HepG2 (cell line): ENCODE measurements around the gene VAC14. TPM values are rescaled to one million over a fixed set of nuclear protein-coding genes. Genes with fewer than 3 reads are reported as not detected.
A peak's percentile ranks its signal among the peaks of the same experiment; 100 is the strongest.

ENCODE experiments used
- ATF7-NPFF ChIP-seq: sonication (generic); formaldehyde crosslinking; IDR thresholded peaks from 2 replicates; pipeline ENCODE4 v1.8.1; 2023; ENCODE audit warnings: mild to moderate bottlenecking, low read depth, missing genetic modification reagents, moderate library complexity
- PHF5A ChIP-seq: IDR thresholded peaks from one replicate; pipeline ENCODE4 v1.6.1; 2018; ENCODE audit warnings: low read depth, missing genetic modification reagents; ENCODE audit not compliant: unreplicated experiment
- PRMT3 ChIP-seq: sonication (generic); formaldehyde crosslinking; IDR thresholded peaks from 2 replicates; pipeline ENCODE4 v1.8.1; 2022; ENCODE audit warnings: low read depth, mild to moderate bottlenecking, moderate library complexity, missing genetic modification reagents, borderline replicate concordance
- TOPORS ChIP-seq: sonication (generic); formaldehyde crosslinking; IDR thresholded peaks from 2 replicates; pipeline ENCODE4 v1.8.0; 2023; ENCODE audit warnings: mild to moderate bottlenecking, missing genetic modification reagents
- ZIK1 ChIP-seq: sonication (generic); formaldehyde crosslinking; IDR thresholded peaks from 2 replicates; pipeline ENCODE4 v1.5.0; 2020; ENCODE audit warnings: mild to moderate bottlenecking, low read depth, missing genetic modification reagents, borderline replicate concordance
- ZNF670 ChIP-seq: sonication (generic); formaldehyde crosslinking; IDR thresholded peaks from 2 replicates; pipeline ENCODE4 v1.8.0; 2022; ENCODE audit warnings: mild to moderate bottlenecking, missing genetic modification reagents, borderline replicate concordance
- polyA plus RNA-seq, 8 experiments: library from polyadenylated mRNA; depleted of rRNA in 3 of 8; stranded (reverse) in 7 of 8; unstranded in 1 of 8; fragments of >200 nt; fragmentation: Illumina TruSeq in 4 of 8; extraction: Trizol in 4 of 8; gene quantifications; 2 replicates each; pipeline versions ENCODE4 v1.2.1 to v1.2.3, GENCODE V29; 2011 to 2016; ENCODE audit warnings: low read depth in 4 of 8, missing spikeins in 1 of 8, mixed read lengths in 1 of 8; ENCODE audit not compliant: insufficient read depth in 1 of 8
- total RNA-seq, 5 experiments: library from RNA; depleted of rRNA; stranded (reverse); fragments of >200 nt; fragmentation: Illumina TruSeq; extraction: Trizol; gene quantifications; 2 replicates each; pipeline ENCODE4 v1.2.3, GENCODE V29; 2016; ENCODE audit warnings: low read depth in 1 of 5
- TF ChIP-seq, protein P1 (sequence below): IDR thresholded peaks from 2 replicates; pipeline ENCODE4 v1.4.0; 2020; ENCODE audit warnings: mild to moderate bottlenecking, missing genetic modification reagents
- TF ChIP-seq, protein P2 (sequence below), 2 experiments: fragments of 450-650 bp in 1 of 2; sonication (generic) in 1 of 2; formaldehyde crosslinking in 1 of 2; IDR thresholded peaks; 2 replicates each; pipeline versions ENCODE4 v1.6.1 to v1.8.0; 2016 to 2022; ENCODE audit warnings: antibody characterized with exemption in 1 of 2, mild to moderate bottlenecking in 1 of 2, missing genetic modification reagents in 1 of 2
- TF ChIP-seq, protein P3 (sequence below): sonication (generic); formaldehyde crosslinking; IDR thresholded peaks from 2 replicates; pipeline ENCODE4 v1.5.0; 2020; ENCODE audit warnings: mild to moderate bottlenecking, missing genetic modification reagents
- TF ChIP-seq, protein P4 (sequence below): sonication (generic); formaldehyde crosslinking; IDR thresholded peaks from 2 replicates; pipeline ENCODE4 v1.4.0; 2020; ENCODE audit warnings: missing genetic modification reagents, borderline replicate concordance

Gene VAC14
- total and polyA plus RNA-seq, 2 of the 13 experiments (the other 11 are each of a cell fraction or from before 2014, with no cell fraction given): 23.5 to 24.6 TPM

DNA sequence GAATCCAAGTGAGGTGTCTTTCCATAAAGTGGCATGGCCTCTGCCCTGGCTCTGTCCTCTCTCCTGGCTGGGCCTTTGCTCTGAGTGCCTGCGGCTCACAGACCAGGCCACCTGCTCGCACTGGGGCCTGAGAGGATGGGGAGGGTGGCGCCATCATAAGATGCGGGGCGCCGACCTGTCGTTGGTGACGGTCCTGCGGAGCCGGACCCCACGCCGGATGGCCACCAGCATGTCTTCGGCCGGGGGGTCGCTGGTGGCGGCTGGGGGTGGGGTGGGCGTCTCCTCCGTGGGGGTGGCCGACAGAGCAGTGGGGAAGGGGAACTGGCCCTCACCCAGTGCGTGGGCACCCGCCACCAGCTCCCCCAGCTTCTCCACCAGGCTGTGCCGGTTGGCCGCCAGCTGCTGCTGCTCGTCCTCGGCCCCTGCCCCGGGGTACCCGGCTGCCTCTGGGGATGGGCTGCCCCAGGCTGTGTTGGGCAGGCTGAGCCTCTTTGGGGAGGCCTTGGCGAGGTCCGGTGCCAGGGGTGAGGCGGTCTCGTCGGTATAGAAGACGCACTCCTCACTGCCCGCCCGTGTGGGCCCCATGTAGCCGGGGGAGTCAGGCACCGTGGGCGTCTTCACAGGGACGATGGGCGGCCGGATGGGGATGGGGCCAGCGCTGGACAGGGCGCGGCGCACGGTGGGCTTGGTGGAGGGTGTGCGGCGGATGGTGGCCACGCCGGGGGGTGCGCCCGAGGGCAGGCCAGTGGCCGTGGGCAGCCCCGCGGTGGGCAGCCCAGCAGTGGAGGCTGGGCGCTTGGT, 137.2 kb downstream of the VAC14 start (continued):
- TF ChIP-seq, protein P1, sequence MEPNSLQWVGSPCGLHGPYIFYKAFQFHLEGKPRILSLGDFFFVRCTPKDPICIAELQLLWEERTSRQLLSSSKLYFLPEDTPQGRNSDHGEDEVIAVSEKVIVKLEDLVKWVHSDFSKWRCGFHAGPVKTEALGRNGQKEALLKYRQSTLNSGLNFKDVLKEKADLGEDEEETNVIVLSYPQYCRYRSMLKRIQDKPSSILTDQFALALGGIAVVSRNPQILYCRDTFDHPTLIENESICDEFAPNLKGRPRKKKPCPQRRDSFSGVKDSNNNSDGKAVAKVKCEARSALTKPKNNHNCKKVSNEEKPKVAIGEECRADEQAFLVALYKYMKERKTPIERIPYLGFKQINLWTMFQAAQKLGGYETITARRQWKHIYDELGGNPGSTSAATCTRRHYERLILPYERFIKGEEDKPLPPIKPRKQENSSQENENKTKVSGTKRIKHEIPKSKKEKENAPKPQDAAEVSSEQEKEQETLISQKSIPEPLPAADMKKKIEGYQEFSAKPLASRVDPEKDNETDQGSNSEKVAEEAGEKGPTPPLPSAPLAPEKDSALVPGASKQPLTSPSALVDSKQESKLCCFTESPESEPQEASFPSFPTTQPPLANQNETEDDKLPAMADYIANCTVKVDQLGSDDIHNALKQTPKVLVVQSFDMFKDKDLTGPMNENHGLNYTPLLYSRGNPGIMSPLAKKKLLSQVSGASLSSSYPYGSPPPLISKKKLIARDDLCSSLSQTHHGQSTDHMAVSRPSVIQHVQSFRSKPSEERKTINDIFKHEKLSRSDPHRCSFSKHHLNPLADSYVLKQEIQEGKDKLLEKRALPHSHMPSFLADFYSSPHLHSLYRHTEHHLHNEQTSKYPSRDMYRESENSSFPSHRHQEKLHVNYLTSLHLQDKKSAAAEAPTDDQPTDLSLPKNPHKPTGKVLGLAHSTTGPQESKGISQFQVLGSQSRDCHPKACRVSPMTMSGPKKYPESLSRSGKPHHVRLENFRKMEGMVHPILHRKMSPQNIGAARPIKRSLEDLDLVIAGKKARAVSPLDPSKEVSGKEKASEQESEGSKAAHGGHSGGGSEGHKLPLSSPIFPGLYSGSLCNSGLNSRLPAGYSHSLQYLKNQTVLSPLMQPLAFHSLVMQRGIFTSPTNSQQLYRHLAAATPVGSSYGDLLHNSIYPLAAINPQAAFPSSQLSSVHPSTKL: no peak
- TF ChIP-seq, protein P2, sequence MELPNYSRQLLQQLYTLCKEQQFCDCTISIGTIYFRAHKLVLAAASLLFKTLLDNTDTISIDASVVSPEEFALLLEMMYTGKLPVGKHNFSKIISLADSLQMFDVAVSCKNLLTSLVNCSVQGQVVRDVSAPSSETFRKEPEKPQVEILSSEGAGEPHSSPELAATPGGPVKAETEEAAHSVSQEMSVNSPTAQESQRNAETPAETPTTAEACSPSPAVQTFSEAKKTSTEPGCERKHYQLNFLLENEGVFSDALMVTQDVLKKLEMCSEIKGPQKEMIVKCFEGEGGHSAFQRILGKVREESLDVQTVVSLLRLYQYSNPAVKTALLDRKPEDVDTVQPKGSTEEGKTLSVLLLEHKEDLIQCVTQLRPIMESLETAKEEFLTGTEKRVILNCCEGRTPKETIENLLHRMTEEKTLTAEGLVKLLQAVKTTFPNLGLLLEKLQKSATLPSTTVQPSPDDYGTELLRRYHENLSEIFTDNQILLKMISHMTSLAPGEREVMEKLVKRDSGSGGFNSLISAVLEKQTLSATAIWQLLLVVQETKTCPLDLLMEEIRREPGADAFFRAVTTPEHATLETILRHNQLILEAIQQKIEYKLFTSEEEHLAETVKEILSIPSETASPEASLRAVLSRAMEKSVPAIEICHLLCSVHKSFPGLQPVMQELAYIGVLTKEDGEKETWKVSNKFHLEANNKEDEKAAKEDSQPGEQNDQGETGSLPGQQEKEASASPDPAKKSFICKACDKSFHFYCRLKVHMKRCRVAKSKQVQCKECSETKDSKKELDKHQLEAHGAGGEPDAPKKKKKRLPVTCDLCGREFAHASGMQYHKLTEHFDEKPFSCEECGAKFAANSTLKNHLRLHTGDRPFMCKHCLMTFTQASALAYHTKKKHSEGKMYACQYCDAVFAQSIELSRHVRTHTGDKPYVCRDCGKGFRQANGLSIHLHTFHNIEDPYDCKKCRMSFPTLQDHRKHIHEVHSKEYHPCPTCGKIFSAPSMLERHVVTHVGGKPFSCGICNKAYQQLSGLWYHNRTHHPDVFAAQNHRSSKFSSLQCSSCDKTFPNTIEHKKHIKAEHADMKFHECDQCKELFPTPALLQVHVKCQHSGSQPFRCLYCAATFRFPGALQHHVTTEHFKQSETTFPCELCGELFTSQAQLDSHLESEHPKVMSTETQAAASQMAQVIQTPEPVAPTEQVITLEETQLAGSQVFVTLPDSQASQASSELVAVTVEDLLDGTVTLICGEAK (IDR thresholded peaks at IDR 0.05): no peak
- TF ChIP-seq, protein P2 (CRISPR knock-in tag; IDR thresholded peaks at IDR 0.05): 0 out of 2 replicates have a peak, but pooled peaks have one; percentile 21
- TF ChIP-seq TOPORS: peak; percentile 68; the same call in 1 of the 2 replicates
- TF ChIP-seq, protein P3, sequence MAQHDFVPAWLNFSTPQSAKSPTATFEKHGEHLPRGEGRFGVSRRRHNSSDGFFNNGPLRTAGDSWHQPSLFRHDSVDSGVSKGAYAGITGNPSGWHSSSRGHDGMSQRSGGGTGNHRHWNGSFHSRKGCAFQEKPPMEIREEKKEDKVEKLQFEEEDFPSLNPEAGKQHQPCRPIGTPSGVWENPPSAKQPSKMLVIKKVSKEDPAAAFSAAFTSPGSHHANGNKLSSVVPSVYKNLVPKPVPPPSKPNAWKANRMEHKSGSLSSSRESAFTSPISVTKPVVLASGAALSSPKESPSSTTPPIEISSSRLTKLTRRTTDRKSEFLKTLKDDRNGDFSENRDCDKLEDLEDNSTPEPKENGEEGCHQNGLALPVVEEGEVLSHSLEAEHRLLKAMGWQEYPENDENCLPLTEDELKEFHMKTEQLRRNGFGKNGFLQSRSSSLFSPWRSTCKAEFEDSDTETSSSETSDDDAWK (CRISPR knock-in tag): no peak
- TF ChIP-seq ZNF670 (CRISPR knock-in tag): no peak
- TF ChIP-seq PRMT3 (CRISPR knock-in tag): no peak
- TF ChIP-seq PHF5A: no peak
- TF ChIP-seq, protein P4, sequence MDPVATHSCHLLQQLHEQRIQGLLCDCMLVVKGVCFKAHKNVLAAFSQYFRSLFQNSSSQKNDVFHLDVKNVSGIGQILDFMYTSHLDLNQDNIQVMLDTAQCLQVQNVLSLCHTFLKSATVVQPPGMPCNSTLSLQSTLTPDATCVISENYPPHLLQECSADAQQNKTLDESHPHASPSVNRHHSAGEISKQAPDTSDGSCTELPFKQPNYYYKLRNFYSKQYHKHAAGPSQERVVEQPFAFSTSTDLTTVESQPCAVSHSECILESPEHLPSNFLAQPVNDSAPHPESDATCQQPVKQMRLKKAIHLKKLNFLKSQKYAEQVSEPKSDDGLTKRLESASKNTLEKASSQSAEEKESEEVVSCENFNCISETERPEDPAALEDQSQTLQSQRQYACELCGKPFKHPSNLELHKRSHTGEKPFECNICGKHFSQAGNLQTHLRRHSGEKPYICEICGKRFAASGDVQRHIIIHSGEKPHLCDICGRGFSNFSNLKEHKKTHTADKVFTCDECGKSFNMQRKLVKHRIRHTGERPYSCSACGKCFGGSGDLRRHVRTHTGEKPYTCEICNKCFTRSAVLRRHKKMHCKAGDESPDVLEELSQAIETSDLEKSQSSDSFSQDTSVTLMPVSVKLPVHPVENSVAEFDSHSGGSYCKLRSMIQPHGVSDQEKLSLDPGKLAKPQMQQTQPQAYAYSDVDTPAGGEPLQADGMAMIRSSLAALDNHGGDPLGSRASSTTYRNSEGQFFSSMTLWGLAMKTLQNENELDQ (CRISPR knock-in tag): no peak
- no peak for TF ChIP-seq ATF7-NPFF (CRISPR knock-in tag)
- no peak for TF ChIP-seq ZIK1 (CRISPR knock-in tag)
